Testis (tissue), 3 donors: ENCODE results near the gene FILIP1L. TPM values are rescaled to one million over a fixed set of nuclear protein-coding genes. Genes with fewer than 3 reads are reported as not detected.

ENCODE experiments used
- DNase-seq: peaks from one replicate; pipeline ENCODE4 v3.0.0-alpha.2; 2019
- H3K27ac ChIP-seq, 2 donors: fragments of 200-600 bp; sonication (generic); one replicate each; pipeline ENCODE4 v1.5.1; 2019
- H3K27me3 ChIP-seq: fragments of 200-600 bp; sonication (generic); one replicate; pipeline ENCODE4 v1.5.1; 2019
- H3K36me3 ChIP-seq: fragments of 200-600 bp; sonication (generic); one replicate; pipeline ENCODE4 v1.5.1; 2017; ENCODE audit warnings: low read depth; ENCODE audit errors: missing control alignments
- H3K4me1 ChIP-seq: fragments of 200-600 bp; sonication (generic); one replicate; pipeline ENCODE4 v1.5.1; 2019
- H3K4me3 ChIP-seq, 2 donors: fragments of 200-600 bp; sonication (generic); one replicate each; pipeline ENCODE4 v1.5.1; 2017 to 2019
- H3K9me3 ChIP-seq: fragments of 200-600 bp; sonication (generic); one replicate; pipeline ENCODE4 v1.5.1; 2017
- POLR2A ChIP-seq: fragments of 450-650 bp; IDR thresholded peaks from one replicate; pipeline ENCODE4 v1.6.1; 2017; ENCODE audit warnings: antibody characterized with exemption, mild to moderate bottlenecking, moderate library complexity
- WGBS, 2 donors: methylation state at CpG; one replicate each; pipeline ENCODE4 v1.1.5; 2018; 5-methylcytosine and 5-hydroxymethylcytosine counted together
- intact Hi-C: fragments of 100-400 bp; cut with DNase I; formaldehyde crosslinking; loops from one replicate; pipeline ENCODE4 v1.15.1; 2023; ENCODE audit warnings: low total_unique reads
- polyA plus RNA-seq: library from polyadenylated mRNA; stranded (reverse); fragments of 350-450 nt; fragmentation: Illumina TruSeq; extraction: RNeasy Lipid Tissue Mini Kit (QIAGEN cat#74804); gene quantifications from one replicate; pipeline ENCODE4 v1.2.3, GENCODE V29; 2014; ENCODE audit warnings: low read depth, low replicate concordance; ENCODE audit not compliant: insufficient read depth
- total RNA-seq, 2 donors: library from RNA; depleted of rRNA; stranded (reverse); fragments of >200 nt; gene quantifications; one replicate each; pipeline ENCODE4 v1.2.3, GENCODE V29; 2016
- TF ChIP-seq, protein P1 (sequence below), 3 experiments: fragments of 450-650 bp in 2 of 3; fragments of 200-600 bp in 1 of 3; sonication (generic) in 1 of 3; IDR thresholded peaks; one replicate each; pipeline ENCODE4 v1.5.1; 2016 to 2019; ENCODE audit warnings: antibody characterized with exemption in 3 of 3, mild to moderate bottlenecking in 2 of 3, moderate library complexity in 1 of 3

Gene FILIP1L
- total and polyA plus RNA-seq, 3 donors from 2014 or later: 16.5 to 20.1 (median 16.7) TPM

DNA sequence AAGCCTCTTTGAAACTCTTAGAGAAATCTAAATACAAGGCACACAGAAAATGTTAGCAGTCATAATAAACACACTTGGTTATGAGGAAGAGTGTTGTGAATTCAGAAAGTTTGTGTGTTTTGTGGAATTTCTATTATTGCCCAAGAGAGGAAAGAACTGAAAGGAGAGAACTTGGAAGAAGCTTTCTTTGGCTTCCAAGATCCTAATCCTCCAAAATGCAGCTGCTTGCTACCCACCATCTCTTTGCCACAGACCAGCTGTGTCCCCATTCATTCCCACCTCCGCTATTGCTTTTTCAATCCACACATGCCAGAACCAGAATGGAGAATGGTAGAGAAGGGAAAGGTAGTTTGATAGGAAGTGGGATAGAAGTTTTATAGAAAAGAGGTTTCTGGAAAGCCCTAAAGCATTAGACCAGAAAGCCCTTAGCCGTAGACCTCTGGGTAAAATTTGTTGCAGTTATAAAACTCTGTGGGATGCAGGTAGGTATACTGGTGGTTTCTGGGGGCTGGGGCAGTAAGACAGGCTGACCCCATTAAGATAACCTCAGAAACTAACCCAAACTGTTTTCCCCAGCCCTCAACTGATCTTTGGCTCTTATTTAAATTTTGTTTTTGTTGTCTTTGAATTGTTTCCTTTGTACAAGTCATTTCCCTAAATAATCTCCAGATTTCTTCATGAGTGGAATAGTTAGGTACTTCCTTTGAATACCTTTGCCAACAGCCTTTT, 108.5 kb downstream of the FILIP1L start:
- intact Hi-C loops: no loop called here
- H3K27ac ChIP-seq: no peak overlapping the region
- H3K4me1 ChIP-seq: no peaks in the 10 kb centered on the region

DNA sequence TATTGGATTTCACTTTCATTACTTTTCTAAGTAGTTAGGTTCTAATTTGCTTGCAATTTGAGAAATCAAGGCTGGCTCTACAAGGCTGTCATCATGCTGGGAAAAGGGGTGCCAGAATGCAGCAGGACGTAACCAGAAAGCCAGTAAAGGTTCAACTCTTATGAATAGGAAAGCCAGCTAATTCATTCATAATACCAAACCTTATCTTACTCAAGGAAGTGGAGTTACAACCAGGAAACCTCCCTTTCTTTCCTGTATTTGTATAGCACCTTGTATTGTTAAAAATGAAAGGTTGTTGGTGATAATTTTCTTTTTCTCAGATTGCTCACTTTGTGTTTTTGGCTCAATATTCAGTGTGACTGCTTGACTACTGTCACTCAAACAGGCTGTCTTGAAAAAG, 109.4 kb downstream of the FILIP1L start:
- Histone ChIP-seq H3K4me3 (no peak overlapping the region), H3K4me1 (no peaks in the 10 kb centered on the region), H3K9me3 (no peaks in the 10 kb centered on the region), H3K27me3 (no peaks in the 10 kb centered on the region), H3K36me3 (no peaks in the 10 kb centered on the region), H3K27ac (no peak overlapping the region)
- intact Hi-C loops: no loop called here
- no peak for DNase-seq
- 74 to 94% methylated on average over 1 of the region's 1 CpG for WGBS, 2 donors
- no peak for TF ChIP-seq POLR2A
- TF ChIP-seq, protein P1, sequence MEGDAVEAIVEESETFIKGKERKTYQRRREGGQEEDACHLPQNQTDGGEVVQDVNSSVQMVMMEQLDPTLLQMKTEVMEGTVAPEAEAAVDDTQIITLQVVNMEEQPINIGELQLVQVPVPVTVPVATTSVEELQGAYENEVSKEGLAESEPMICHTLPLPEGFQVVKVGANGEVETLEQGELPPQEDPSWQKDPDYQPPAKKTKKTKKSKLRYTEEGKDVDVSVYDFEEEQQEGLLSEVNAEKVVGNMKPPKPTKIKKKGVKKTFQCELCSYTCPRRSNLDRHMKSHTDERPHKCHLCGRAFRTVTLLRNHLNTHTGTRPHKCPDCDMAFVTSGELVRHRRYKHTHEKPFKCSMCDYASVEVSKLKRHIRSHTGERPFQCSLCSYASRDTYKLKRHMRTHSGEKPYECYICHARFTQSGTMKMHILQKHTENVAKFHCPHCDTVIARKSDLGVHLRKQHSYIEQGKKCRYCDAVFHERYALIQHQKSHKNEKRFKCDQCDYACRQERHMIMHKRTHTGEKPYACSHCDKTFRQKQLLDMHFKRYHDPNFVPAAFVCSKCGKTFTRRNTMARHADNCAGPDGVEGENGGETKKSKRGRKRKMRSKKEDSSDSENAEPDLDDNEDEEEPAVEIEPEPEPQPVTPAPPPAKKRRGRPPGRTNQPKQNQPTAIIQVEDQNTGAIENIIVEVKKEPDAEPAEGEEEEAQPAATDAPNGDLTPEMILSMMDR (IDR thresholded peaks at IDR 0.05): no peak

More for the DNA sequence above, 108.5 kb downstream of the FILIP1L start:
- no peak overlapping the region for H3K4me3 ChIP-seq
- 71 to 94% methylated on average over 2 of the region's 2 CpGs for WGBS, 2 donors
- no peaks in the 10 kb centered on the region for H3K36me3 ChIP-seq
- H3K9me3 ChIP-seq: no peaks in the 10 kb centered on the region
- DNase-seq: no peak
- TF ChIP-seq, protein P1 (IDR thresholded peaks at IDR 0.05): no peak
- no peak for TF ChIP-seq POLR2A
- no peaks in the 10 kb centered on the region for H3K27me3 ChIP-seq

DNA sequence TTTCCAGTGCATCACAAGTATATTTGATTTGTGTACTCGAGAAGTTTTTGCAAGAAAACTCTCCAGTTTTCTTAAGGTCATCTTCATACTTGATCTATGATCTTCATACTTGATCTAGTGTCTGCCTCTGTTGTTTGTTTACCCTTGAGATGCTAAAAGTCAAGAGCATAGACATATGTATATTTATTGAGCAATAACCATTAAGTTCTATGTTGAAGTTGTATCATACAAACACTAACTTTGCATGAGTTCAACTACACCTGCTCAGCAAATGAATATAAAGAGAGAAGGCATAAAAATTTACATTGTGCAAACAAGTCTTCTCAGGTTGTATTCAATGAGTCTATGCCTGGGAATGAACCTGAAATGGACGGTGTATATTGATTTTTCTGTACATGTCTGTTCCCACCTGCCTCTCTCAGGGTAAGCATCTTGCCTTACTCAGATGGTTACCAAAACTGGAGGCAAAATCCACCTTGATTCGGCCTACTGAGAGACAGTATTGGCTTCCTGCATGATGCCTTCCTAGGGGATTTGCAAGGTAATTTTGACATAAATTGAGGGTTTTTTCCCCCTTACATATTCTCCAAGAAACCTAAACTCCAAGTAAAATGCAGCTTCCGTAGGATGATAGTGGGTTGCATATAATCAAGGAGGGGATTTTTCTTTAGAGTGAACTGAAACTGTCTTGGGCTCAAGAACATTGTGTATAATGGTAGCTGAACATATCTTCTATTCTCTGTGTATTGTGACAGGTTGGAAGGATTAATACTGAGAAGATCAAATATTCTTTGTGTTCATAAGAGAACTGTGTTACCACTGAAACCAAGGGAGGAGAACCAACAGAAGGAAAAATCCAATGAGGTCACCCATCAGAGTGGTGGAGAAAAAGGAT, 110.4 kb downstream of the FILIP1L start:
- no peak overlapping the region for H3K4me3 ChIP-seq
- no peaks in the 10 kb centered on the region for H3K4me1 ChIP-seq
- H3K9me3 ChIP-seq: no peaks in the 10 kb centered on the region
- TF ChIP-seq POLR2A: no peak
- TF ChIP-seq, protein P1 (IDR thresholded peaks at IDR 0.05): no peak
- H3K27ac ChIP-seq: no peak overlapping the region
- intact Hi-C loops: no loop called here
- no peak for DNase-seq
- no peaks in the 10 kb centered on the region for H3K27me3 ChIP-seq
- WGBS, 2 donors: 94 to 99% methylated on average over 4 of the region's 4 CpGs
- no peaks in the 10 kb centered on the region for H3K36me3 ChIP-seq

DNA sequence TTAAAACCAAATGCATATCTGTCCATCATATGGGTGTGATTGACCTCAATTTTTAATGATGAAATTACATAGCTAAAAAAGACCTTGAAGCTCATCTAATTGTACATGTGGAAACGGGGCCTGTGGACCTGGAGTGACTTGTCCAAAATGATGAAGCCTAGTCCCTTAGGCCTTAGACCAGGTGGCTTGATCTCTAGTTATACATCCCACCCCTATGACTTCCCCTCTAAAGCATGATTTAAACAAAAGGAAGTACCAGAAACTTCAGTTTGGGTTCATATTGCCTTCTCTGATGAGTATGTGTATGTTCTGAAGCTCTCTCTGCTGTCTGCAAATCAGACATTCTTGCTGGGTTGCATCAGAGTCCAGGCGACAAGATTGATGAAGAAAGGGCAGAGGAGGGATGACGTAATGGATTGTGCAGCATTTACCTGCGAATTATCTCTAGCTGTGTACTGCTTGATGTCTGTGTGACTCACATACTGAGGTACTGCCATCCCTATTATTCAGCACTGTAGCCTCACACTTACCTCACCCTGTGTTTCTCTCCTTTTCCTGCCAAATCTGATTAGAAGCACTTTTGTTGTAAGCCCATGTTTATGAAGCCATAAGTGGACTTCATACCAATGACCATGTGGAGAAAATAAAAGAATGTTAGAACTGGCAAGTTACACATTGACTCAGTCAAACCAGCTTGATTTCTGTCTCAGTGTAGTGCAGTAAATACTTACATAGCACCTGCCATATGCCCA, 111.5 kb downstream of the FILIP1L start:
- WGBS, 2 donors: 77 to 79% methylated on average over 4 of the region's 4 CpGs
- no peaks in the 10 kb centered on the region for H3K36me3 ChIP-seq
- no peak overlapping the region for H3K27ac ChIP-seq
- DNase-seq: no peak
- intact Hi-C loops: no loop called here
- H3K27me3 ChIP-seq: no peaks in the 10 kb centered on the region
- TF ChIP-seq, protein P1 (IDR thresholded peaks at IDR 0.05): no peak
- TF ChIP-seq POLR2A: no peak
- H3K4me1 ChIP-seq: no peaks in the 10 kb centered on the region
- no peak overlapping the region for H3K4me3 ChIP-seq
- H3K9me3 ChIP-seq: no peaks in the 10 kb centered on the region
